K562 (cell line): Measurements from ENCODE around the gene SYNPR. TPM values are rescaled to one million over a fixed set of nuclear protein-coding genes. Genes with fewer than 3 reads are reported as not detected.

Experiments
- ATAC-seq: fragments of 200-7000 bp; cut with Tn5 transposase; 3 replicates; pipeline ENCODE4 v1.9.1; 2020; ENCODE audit warnings: moderate library complexity
- BruUV-seq: library from RNA; stranded (reverse); fragments of 400-500 nt; replicated peaks from 2 replicates; lab custom pipeline; 2021; lab: Mats Ljungman, UMichigan
- CTCF ChIA-PET: fragments of 300-600 bp; formaldehyde crosslinking; extraction: SDS; loops from one replicate; lab custom pipeline; 2021; ENCODE audit warnings: low intra/inter-chr PET ratio; lab: Yijun Ruan, JAX
- POLR2A ChIA-PET: fragments of 300-600, 350-650 bp; sonication (Branson Sonifier 250); formaldehyde crosslinking; extraction: SDS; loops from one replicate; lab custom pipeline; 2021; ENCODE audit warnings: antibody characterized with exemption, inconsistent platforms; lab: Yijun Ruan, JAX
- DNase-seq, 4 experiments: peaks; one replicate each; pipeline versions ENCODE4 v3.0.0 to v3.0.0-alpha.2; 2011 to 2018; ENCODE audit warnings: low spot score in 3 of 4, mixed read lengths in 3 of 4; ENCODE audit errors: extremely low read depth in 1 of 4
- FAIRE-seq: peaks from 2 replicates; lab custom pipeline; 2011; peaks lifted over from hg19 to GRCh38; lab: Jason Lieb, UNC
- H2AFZ ChIP-seq: 2 replicates; pipeline ENCODE4 v1.6.0; 2011; ENCODE audit warnings: low read depth, low read length, control low read depth, inconsistent platforms
- H3K27ac ChIP-seq: fragments of 200-600 bp; 3 replicates; pipeline ENCODE4 v1.8.0; 2011; ENCODE audit warnings: low read depth, mild to moderate bottlenecking, control low read depth, inconsistent platforms, low read length, moderate library complexity, mixed read lengths; ENCODE audit errors: extremely low read depth
- H3K27me3 ChIP-seq, 2 experiments: fragments of 300-600 bp in 1 of 2; 2 replicates in 1 of 2; 3 replicates in 1 of 2; pipeline versions ENCODE4 v1.6.0 to v1.8.0; 2011; ENCODE audit warnings: inconsistent platforms in 2 of 2, low read length in 2 of 2, mild to moderate bottlenecking in 1 of 2, mixed read lengths in 1 of 2, moderate library complexity in 1 of 2; ENCODE audit not compliant: control insufficient read depth in 2 of 2, insufficient read depth in 2 of 2
- H3K36me3 ChIP-seq: fragments of 300-600 bp; 3 replicates; pipeline ENCODE4 v1.8.0; 2011; ENCODE audit warnings: mild to moderate bottlenecking, low read length, inconsistent platforms; ENCODE audit not compliant: control insufficient read depth, insufficient read depth
- H3K4me1 ChIP-seq, 2 experiments: fragments of 200-600 bp in 1 of 2; replicated peaks in 1 of 2; 2 replicates in 1 of 2; 3 replicates in 1 of 2; pipeline versions ENCODE4 v1.5.1 to v1.8.0; 2011; ENCODE audit warnings: inconsistent platforms in 2 of 2, low read length in 2 of 2, mild to moderate bottlenecking in 1 of 2, mixed read lengths in 1 of 2, moderate library complexity in 1 of 2; ENCODE audit not compliant: control insufficient read depth in 2 of 2, insufficient read depth in 2 of 2
- H3K4me2 ChIP-seq: 2 replicates; pipeline ENCODE4 v1.6.1; 2011; ENCODE audit warnings: low read length, control low read depth, inconsistent platforms, mixed read lengths; ENCODE audit not compliant: insufficient read depth
- H3K4me3 ChIP-seq: fragments of 200-600 bp; sonication (generic), shearing (Covaris generic); 2 replicates; pipeline ENCODE4 v1.5.1; 2016; ENCODE audit warnings: control low read depth, inconsistent platforms
- H3K79me2 ChIP-seq: fragments of 200-600 bp; 3 replicates; pipeline ENCODE4 v1.8.0; 2011; ENCODE audit warnings: low read length, inconsistent platforms; ENCODE audit not compliant: control insufficient read depth, insufficient read depth
- H3K9ac ChIP-seq, 2 experiments: 2 replicates each; pipeline versions ENCODE4 v1.6.0 to v1.6.1; 2011; ENCODE audit warnings: low read depth in 2 of 2, low read length in 2 of 2, control low read depth in 1 of 2, inconsistent platforms in 1 of 2, mild to moderate bottlenecking in 1 of 2, mixed read lengths in 1 of 2; ENCODE audit not compliant: insufficient read depth in 1 of 2
- H3K9me1 ChIP-seq: one replicate; pipeline ENCODE4 v1.6.0; 2011; ENCODE audit warnings: inconsistent platforms, mild to moderate bottlenecking, low read length, moderate library complexity; ENCODE audit not compliant: control insufficient read depth, insufficient read depth
- H3K9me3 ChIP-seq: replicated peaks from 2 replicates; pipeline ENCODE4 v1.5.1; 2011; ENCODE audit warnings: low read depth, low read length, inconsistent platforms; ENCODE audit not compliant: control insufficient read depth, insufficient read depth
- H4K20me1 ChIP-seq: replicated peaks from 2 replicates; pipeline ENCODE4 v1.6.1; 2011; ENCODE audit warnings: low read length, inconsistent platforms, mixed read lengths; ENCODE audit not compliant: control insufficient read depth, insufficient read depth
- ADNP ChIP-seq: fragments of 200-800 bp; sonication (Bioruptor generic); IDR thresholded peaks from 2 replicates; pipeline ENCODE4 v1.6.1; 2016; ENCODE audit warnings: missing genetic modification characterization, missing compliant biosample characterization
- HEY1 ChIP-seq: fragments of 250-450 bp; sonication (Bioruptor Pico); IDR thresholded peaks from 2 replicates; pipeline ENCODE4 v1.5.0; 2020; ENCODE audit warnings: mild to moderate bottlenecking, moderate library complexity, borderline replicate concordance
- THAP12 ChIP-seq: fragments of 250-450 bp; sonication (Bioruptor Pico); IDR thresholded peaks from 2 replicates; pipeline ENCODE4 v1.9.0; 2021; ENCODE audit warnings: mild to moderate bottlenecking, inconsistent platforms
- ZBTB11 ChIP-seq, 3 experiments: fragments of 200-800 bp in 1 of 3; fragments of 250-450 bp in 1 of 3; fragments of 450-650 bp in 1 of 3; sonication (Bioruptor Pico) in 1 of 3; sonication (Bioruptor generic) in 1 of 3; formaldehyde crosslinking in 1 of 3; IDR thresholded peaks; 2 replicates each; pipeline versions ENCODE4 v1.6.1 to v1.8.0; 2016 to 2022; ENCODE audit warnings: mild to moderate bottlenecking in 2 of 3, missing genetic modification characterization in 2 of 3, missing compliant biosample characterization in 1 of 3, moderate library complexity in 1 of 3
- ZMIZ1 ChIP-seq, 2 experiments: fragments of 150-350 bp in 1 of 2; IDR thresholded peaks; 2 replicates each; pipeline ENCODE4 v1.6.1; 2012 to 2016; ENCODE audit warnings: low read depth in 2 of 2, low read length in 2 of 2, mild to moderate bottlenecking in 1 of 2, moderate library complexity in 1 of 2
- WGBS: fragments of 100-300 bp; shearing (Covaris generic); methylation state at CpG from one replicate; pipeline ENCODE4 v1.1.6; 2016; ENCODE audit warnings: low coverage, mixed read lengths; ENCODE audit not compliant: insufficient coverage; ENCODE audit errors: missing lambda C conversion rate; 5-methylcytosine and 5-hydroxymethylcytosine counted together
- in situ Hi-C: fragments of 300-500 bp; cut with MboI; formaldehyde crosslinking; loops from 4 replicates; pipeline ENCODE4 v1.15.0; 2018; ENCODE audit warnings: inconsistent platforms, mixed read lengths
- intact Hi-C: fragments of 100-400 bp; cut with micrococcal nuclease; formaldehyde crosslinking; loops from 2 replicates; pipeline ENCODE4 v1.14.2; 2022
- polyA plus RNA-seq, 8 experiments: library from polyadenylated mRNA; depleted of rRNA in 4 of 8; stranded (reverse) in 5 of 8; unstranded in 3 of 8; fragments of >200 nt; fragmentation: Nextera tagmentation in 2 of 8; fragmentation: Illumina TruSeq in 1 of 8; extraction: Ambion mirVana in 2 of 8; extraction: Trizol in 1 of 8; gene quantifications; 2 replicates each; pipeline versions ENCODE4 v1.2.1 to v1.2.3, GENCODE V29; 2011 to 2014; ENCODE audit warnings: inconsistent platforms in 1 of 8, missing spikeins in 1 of 8
- total RNA-seq, 7 experiments: library from RNA; depleted of rRNA in 6 of 7; stranded (reverse); fragments of >200 nt in 6 of 7; fragmentation: Illumina TruSeq in 2 of 7; extraction: Trizol in 2 of 7; gene quantifications; 2 replicates each; pipeline versions ENCODE4 v1.2.1 to v1.2.3, GENCODE V29; 2011 to 2021; ENCODE audit warnings: low replicate concordance in 1 of 7

Gene SYNPR
- total and polyA plus RNA-seq, 9 of the 15 experiments (the other 6 are each of a cell fraction or from before 2014, with no cell fraction given) = not detected

- Histone ChIP-seq H3K27ac (no peak overlapping the region), H4K20me1 (no peaks in the 10 kb centered on the region), H3K4me2 (no peak overlapping the region), H3K36me3 (no peaks in the 10 kb centered on the region), H3K9ac (no peak overlapping the region), H3K9me1 (no peaks in the 10 kb centered on the region), H3K9me3 (no peaks in the 10 kb centered on the region), H3K27me3 (no peaks in the 10 kb centered on the region), H3K4me1 (no peaks in the 10 kb centered on the region), H2AFZ (no peak overlapping the region), H3K79me2 (no peaks in the 10 kb centered on the region), H3K4me3 (no peak overlapping the region)
- ChIA-PET CTCF (no interaction called here), POLR2A (no interaction called here)
- intact Hi-C loops = no loop called here
- 0 out of 6 replicates have a peak, but pooled peaks of 1 of the 3 experiments have one; percentile 14 for TF ChIP-seq ZBTB11 (CRISPR knock-in tag; IDR thresholded peaks at IDR 0.05)
- no peak for TF ChIP-seq HEY1 (CRISPR knock-in tag)
- TF ChIP-seq ADNP (tag) = no peak
- TF ChIP-seq THAP12 (CRISPR knock-in tag) = no peak
- TF ChIP-seq ZMIZ1 (IDR thresholded peaks at IDR 0.05; ENCODE audit: low read depth in 2 of 2, low read length in 2 of 2) = no peak
- in situ Hi-C loops = no loop called here
- no TSS peak for BruUV-seq
- FAIRE-seq (no peak), ATAC-seq (no peak), DNase-seq (no peak)
- WGBS = 0% methylated on average over 5 of the region's 6 CpGs
Observed at GRCh38 chr3:63456901-63457300, 178.8 kb downstream of the SYNPR start.
